HG03066 (cell line): ENCODE results near the gene OSBPL8.

Experiments used
- ATAC-seq: cut with Tn5 transposase; IDR thresholded peaks from one replicate; pipeline ENCODE4 v1.9.1; 2021; ENCODE audit warnings: low read depth; ENCODE audit not compliant: unreplicated experiment

Gene OSBPL8

GRCh38 chr12:76318773-76319594 is 240.6 kb downstream of the OSBPL8 start:
- ATAC-seq: no peak

- no peak for ATAC-seq
Measured at GRCh38 chr12:76317976-76318375, 241.6 kb downstream of the OSBPL8 start.

GRCh38 chr12:76316468-76316867 is 243.1 kb downstream of the OSBPL8 start:
- ATAC-seq: no peak

GRCh38 chr12:76313299-76313698 is 246.3 kb downstream of the OSBPL8 start:
- no peak for ATAC-seq

- ATAC-seq: no peak
Measured at GRCh38 chr12:76312315-76312714, 247.3 kb downstream of the OSBPL8 start.

- ATAC-seq: no peak
Measured at GRCh38 chr12:76311796-76312195, 247.8 kb downstream of the OSBPL8 start.

- ATAC-seq: no peak
Measured at GRCh38 chr12:76310110-76310509, 249.5 kb downstream of the OSBPL8 start.

- ATAC-seq: no peak
Measured at GRCh38 chr12:76308866-76309265, 250.7 kb downstream of the OSBPL8 start.

GRCh38 chr12:76307083-76307482 is 252.5 kb downstream of the OSBPL8 start:
- no peak for ATAC-seq

GRCh38 chr12:76303989-76304460 is 255.5 kb downstream of the OSBPL8 start:
- ATAC-seq: no peak

- no peak for ATAC-seq
Measured at GRCh38 chr12:76303365-76303764, 256.2 kb downstream of the OSBPL8 start.
